PC-9 (cell line): ENCODE data around the gene TAF4B.

Source experiments
- EZH2 ChIP-seq: fragments of 200-600 bp; sonication (generic); IDR thresholded peaks from 2 replicates; pipeline ENCODE4 v1.8.0; 2017; ENCODE audit warnings: antibody characterized with exemption, low read depth
- TF ChIP-seq, protein P1 (sequence below): fragments of 200-600 bp; sonication (generic); conservative IDR thresholded peaks from 2 replicates; pipeline ENCODE4 v1.6.1; 2017; ENCODE audit warnings: mixed run types, antibody characterized with exemption, mild to moderate bottlenecking, moderate library complexity

DNA sequence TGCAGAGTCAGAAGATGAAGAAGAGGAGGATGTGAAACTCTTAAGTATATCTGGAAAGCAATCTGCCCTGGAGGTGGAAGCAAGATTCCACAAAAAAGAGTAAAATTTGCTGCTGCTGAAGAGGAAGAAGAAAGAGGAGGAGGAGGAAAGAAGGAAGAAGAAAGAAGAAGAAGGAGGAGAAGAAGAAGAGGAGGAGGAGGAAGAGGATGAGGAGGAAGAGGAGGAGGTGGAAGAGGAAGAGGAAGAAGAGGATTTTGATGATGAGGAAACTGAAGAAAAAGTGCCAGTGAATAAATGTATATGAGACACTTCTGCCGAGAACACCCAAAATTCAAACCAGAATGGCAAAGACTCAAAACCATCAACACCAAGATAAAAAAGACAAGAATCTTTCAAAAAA lies 20.9 kb upstream of the TAF4B start:
- TF ChIP-seq, protein P1, sequence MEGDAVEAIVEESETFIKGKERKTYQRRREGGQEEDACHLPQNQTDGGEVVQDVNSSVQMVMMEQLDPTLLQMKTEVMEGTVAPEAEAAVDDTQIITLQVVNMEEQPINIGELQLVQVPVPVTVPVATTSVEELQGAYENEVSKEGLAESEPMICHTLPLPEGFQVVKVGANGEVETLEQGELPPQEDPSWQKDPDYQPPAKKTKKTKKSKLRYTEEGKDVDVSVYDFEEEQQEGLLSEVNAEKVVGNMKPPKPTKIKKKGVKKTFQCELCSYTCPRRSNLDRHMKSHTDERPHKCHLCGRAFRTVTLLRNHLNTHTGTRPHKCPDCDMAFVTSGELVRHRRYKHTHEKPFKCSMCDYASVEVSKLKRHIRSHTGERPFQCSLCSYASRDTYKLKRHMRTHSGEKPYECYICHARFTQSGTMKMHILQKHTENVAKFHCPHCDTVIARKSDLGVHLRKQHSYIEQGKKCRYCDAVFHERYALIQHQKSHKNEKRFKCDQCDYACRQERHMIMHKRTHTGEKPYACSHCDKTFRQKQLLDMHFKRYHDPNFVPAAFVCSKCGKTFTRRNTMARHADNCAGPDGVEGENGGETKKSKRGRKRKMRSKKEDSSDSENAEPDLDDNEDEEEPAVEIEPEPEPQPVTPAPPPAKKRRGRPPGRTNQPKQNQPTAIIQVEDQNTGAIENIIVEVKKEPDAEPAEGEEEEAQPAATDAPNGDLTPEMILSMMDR: no peak
- no peak for TF ChIP-seq EZH2
